Smooth muscle cell (in vitro differentiated cells): ENCODE data around the gene RASGRP1. TPM values are rescaled to one million over a fixed set of nuclear protein-coding genes. Genes with fewer than 3 reads are reported as not detected.

ENCODE experiments used
- DNase-seq: peaks from one replicate; lab custom pipeline; 2025; ENCODE audit not compliant: unreplicated experiment; lab: John Stamatoyannopoulos, UW
- H2AFZ ChIP-seq: fragments of 200-600 bp; sonication (generic); 2 replicates; pipeline ENCODE4 v1.6.0; 2016; ENCODE audit warnings: antibody characterized with exemption, low read depth, mild to moderate bottlenecking
- H3F3A ChIP-seq: fragments of 200-600 bp; sonication (generic); 2 replicates; pipeline ENCODE4 v1.6.0; 2017; ENCODE audit warnings: antibody characterized with exemption, low read depth
- H3K27ac ChIP-seq: fragments of 200-600 bp; sonication (generic); 2 replicates; pipeline ENCODE4 v1.5.1; 2016; ENCODE audit warnings: low read depth, mild to moderate bottlenecking
- H3K27me3 ChIP-seq: fragments of 200-600 bp; sonication (generic); 2 replicates; pipeline ENCODE4 v1.6.1; 2016; ENCODE audit warnings: low read depth, mild to moderate bottlenecking
- H3K36me3 ChIP-seq: fragments of 200-600 bp; sonication (generic); 2 replicates; pipeline ENCODE4 v1.5.1; 2016; ENCODE audit warnings: low read depth
- H3K4me1 ChIP-seq: fragments of 200-600 bp; sonication (generic); 2 replicates; pipeline ENCODE4 v1.5.1; 2016; ENCODE audit warnings: low read depth
- H3K4me2 ChIP-seq: fragments of 200-600 bp; sonication (generic); 2 replicates; pipeline ENCODE4 v1.6.0; 2016; ENCODE audit warnings: mild to moderate bottlenecking
- H3K4me3 ChIP-seq: fragments of 200-600 bp; sonication (generic); 2 replicates; pipeline ENCODE4 v1.5.1; 2016; ENCODE audit warnings: mild to moderate bottlenecking
- H3K79me2 ChIP-seq: fragments of 200-600 bp; sonication (generic); 2 replicates; pipeline ENCODE4 v1.6.0; 2016; ENCODE audit warnings: low read depth, mild to moderate bottlenecking
- H3K9ac ChIP-seq: fragments of 200-600 bp; sonication (generic); 2 replicates; pipeline ENCODE4 v1.6.0; 2016; ENCODE audit warnings: low read depth
- H3K9me3 ChIP-seq: fragments of 200-600 bp; sonication (generic); replicated peaks from 2 replicates; pipeline ENCODE4 v1.5.1; 2016; ENCODE audit warnings: low read depth
- H4K20me1 ChIP-seq: fragments of 200-600 bp; sonication (generic); 2 replicates; pipeline ENCODE4 v1.6.0; 2016; ENCODE audit warnings: low read depth
- WGBS: methylation state at CpG from one replicate; pipeline ENCODE4 v1.1.7; 2016; ENCODE audit warnings: low lambda C conversion rate; 5-methylcytosine and 5-hydroxymethylcytosine counted together
- polyA plus RNA-seq: library from polyadenylated mRNA; unstranded; fragments of >200 nt; fragmentation: Nextera tagmentation; extraction: Ambion mirVana; gene quantifications from 2 replicates; pipeline ENCODE4 v1.2.1, GENCODE V29; 2016
- total RNA-seq: library from RNA; depleted of rRNA; stranded (reverse); fragments of >200 nt; gene quantifications from 2 replicates; pipeline ENCODE4 v1.2.3, GENCODE V29; 2014
- TF ChIP-seq, protein P1 (sequence below): fragments of 200-600 bp; sonication (generic); IDR thresholded peaks from 2 replicates; pipeline ENCODE4 v1.5.1; 2017; ENCODE audit warnings: borderline replicate concordance, mild to moderate bottlenecking, antibody characterized with exemption; ENCODE audit not compliant: insufficient read depth, poor library complexity, severe bottlenecking

Gene RASGRP1
- total and polyA plus RNA-seq, 2 experiments from 2014 or later = 0.97 to 10.0 TPM

DNA sequence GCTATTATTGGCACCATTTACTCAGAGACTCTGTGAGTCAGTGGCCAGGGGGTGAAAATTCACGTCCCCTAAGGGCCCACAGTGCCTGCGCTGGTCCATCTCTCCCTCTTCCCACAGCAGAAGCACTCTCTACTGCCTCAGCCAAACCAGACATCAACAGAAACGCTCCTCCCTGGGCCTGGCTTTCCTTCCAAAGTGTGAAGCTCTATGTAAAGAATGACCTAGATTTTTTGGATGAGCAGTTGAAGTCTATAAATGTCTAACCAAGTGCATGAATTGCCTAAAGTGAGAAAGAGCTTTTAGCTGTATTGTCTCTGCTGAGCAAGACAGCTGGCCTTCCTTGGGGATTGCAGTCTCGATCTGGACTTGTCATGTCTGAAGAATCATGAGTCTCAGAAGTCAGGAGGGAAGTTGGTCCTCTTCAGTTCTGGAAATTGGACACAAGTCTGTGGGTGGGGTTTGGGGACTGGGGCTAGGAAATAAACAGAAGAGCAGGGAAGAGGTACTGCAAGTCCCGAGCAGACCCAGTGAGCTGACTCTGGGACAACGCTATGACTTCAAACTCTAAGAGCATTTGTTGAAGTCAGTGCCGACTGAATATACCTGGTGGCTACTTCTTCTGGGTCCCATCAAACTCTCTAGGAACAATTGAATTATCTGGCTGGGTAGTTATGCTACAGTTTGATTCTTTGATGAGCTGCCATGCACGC, 29.0 kb downstream of the RASGRP1 start:
- Histone ChIP-seq H3F3A (peaks cover 3% of the 10 kb centered on the region), H3K9ac (no peak overlapping the region), H3K79me2 (no peaks in the 10 kb centered on the region), H2AFZ (no peak overlapping the region), H3K36me3 (no peaks in the 10 kb centered on the region), H3K27ac (peak overlapping the region; percentile 59), H3K4me3 (no peak overlapping the region), H4K20me1 (no peaks in the 10 kb centered on the region), H3K9me3 (no peaks in the 10 kb centered on the region), H3K27me3 (no peaks in the 10 kb centered on the region), H3K4me1 (no peaks in the 10 kb centered on the region), H3K4me2 (no peak overlapping the region)
- TF ChIP-seq, protein P1, sequence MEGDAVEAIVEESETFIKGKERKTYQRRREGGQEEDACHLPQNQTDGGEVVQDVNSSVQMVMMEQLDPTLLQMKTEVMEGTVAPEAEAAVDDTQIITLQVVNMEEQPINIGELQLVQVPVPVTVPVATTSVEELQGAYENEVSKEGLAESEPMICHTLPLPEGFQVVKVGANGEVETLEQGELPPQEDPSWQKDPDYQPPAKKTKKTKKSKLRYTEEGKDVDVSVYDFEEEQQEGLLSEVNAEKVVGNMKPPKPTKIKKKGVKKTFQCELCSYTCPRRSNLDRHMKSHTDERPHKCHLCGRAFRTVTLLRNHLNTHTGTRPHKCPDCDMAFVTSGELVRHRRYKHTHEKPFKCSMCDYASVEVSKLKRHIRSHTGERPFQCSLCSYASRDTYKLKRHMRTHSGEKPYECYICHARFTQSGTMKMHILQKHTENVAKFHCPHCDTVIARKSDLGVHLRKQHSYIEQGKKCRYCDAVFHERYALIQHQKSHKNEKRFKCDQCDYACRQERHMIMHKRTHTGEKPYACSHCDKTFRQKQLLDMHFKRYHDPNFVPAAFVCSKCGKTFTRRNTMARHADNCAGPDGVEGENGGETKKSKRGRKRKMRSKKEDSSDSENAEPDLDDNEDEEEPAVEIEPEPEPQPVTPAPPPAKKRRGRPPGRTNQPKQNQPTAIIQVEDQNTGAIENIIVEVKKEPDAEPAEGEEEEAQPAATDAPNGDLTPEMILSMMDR = no peak
- 79% methylated on average over 8 of the region's 8 CpGs for WGBS
- DNase-seq = no peak

DNA sequence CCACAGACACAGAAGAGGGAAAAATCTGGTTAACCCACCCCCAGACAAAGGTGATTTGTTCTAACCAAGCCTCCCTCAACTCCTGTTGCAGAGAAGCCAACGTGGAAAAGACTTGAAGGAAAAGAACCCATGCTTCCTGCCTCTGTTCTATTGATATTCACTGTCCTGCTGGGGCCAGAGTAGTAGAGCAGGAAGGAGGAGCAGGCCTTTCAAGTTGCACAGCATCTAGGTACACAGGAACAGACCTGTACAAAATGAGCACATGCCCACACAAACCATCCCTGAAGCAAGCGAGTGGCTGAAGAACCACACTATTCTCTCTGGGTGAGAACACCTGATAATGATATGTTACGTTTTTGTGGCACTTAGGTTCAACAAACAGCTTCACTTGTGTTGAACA, 29.9 kb downstream of the RASGRP1 start:
- TF ChIP-seq, protein P1 = no peak
- Histone ChIP-seq H3F3A (no peaks in the 10 kb centered on the region), H3K4me1 (no peaks in the 10 kb centered on the region), H3K9me3 (no peaks in the 10 kb centered on the region), H4K20me1 (no peaks in the 10 kb centered on the region), H3K9ac (no peak overlapping the region), H2AFZ (no peak overlapping the region), H3K79me2 (no peaks in the 10 kb centered on the region), H3K4me2 (no peak overlapping the region), H3K27ac (no peak overlapping the region), H3K36me3 (no peaks in the 10 kb centered on the region), H3K27me3 (no peaks in the 10 kb centered on the region), H3K4me3 (no peak overlapping the region)
- DNase-seq = no peak
- WGBS = 86% methylated on average over 3 of the region's 3 CpGs

DNA sequence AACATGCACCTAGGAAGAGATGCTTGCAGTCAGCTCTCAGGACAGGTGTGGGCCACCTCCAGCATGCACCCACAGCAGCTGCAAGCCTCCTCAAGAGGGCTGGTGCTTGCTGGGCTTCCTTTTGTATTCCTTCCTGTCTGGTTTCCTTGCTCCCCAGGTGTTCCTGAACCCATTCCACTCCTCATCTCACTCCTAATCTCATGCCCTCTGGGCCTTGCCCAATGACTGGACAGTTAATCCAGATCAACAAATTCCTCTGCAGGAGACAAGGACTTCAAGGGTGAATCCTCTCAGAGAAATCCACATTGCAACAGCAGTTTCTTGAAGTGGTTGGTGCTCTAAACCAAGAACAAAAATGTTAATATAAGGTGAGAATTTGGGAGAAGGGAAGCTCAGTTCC, 30.7 kb downstream of the RASGRP1 start:
- H3K36me3 ChIP-seq = no peaks in the 10 kb centered on the region
- no peaks in the 10 kb centered on the region for H3F3A ChIP-seq
- no peaks in the 10 kb centered on the region for H3K79me2 ChIP-seq
- H3K4me3 ChIP-seq = no peak overlapping the region
- no peak overlapping the region for H2AFZ ChIP-seq
- H4K20me1 ChIP-seq = no peaks in the 10 kb centered on the region
- H3K9ac ChIP-seq = no peak overlapping the region
- no peaks in the 10 kb centered on the region for H3K9me3 ChIP-seq
- no peaks in the 10 kb centered on the region for H3K4me1 ChIP-seq
- H3K27ac ChIP-seq = no peak overlapping the region
- no peaks in the 10 kb centered on the region for H3K27me3 ChIP-seq
- TF ChIP-seq, protein P1 = no peak
- DNase-seq = no peak
- H3K4me2 ChIP-seq = no peak overlapping the region

GRCh38 chr15:38533416-38533915, 31.1 kb downstream of the RASGRP1 start:
- no peak overlapping the region for H3K27ac ChIP-seq
- H2AFZ ChIP-seq = no peak overlapping the region
- H3K27me3 ChIP-seq = no peaks in the 10 kb centered on the region
- H3K4me3 ChIP-seq = no peak overlapping the region
- no peaks in the 10 kb centered on the region for H3K4me1 ChIP-seq
- no peak overlapping the region for H3K4me2 ChIP-seq
- 96% methylated on average over 6 of the region's 6 CpGs for WGBS
- no peaks in the 10 kb centered on the region for H3K36me3 ChIP-seq
- no peak overlapping the region for H3K9ac ChIP-seq
- no peaks in the 10 kb centered on the region for H3K79me2 ChIP-seq
- no peaks in the 10 kb centered on the region for H3K9me3 ChIP-seq
- H3F3A ChIP-seq = no peaks in the 10 kb centered on the region
- TF ChIP-seq, protein P1 = no peak
- DNase-seq = no peak
- H4K20me1 ChIP-seq = no peaks in the 10 kb centered on the region
